GM19372 (cell line): ENCODE data around the gene CCDC60.

Source experiments
- ATAC-seq: cut with Tn5 transposase; IDR thresholded peaks from one replicate; pipeline ENCODE4 v1.9.1; 2021; ENCODE audit warnings: mild to moderate bottlenecking, low read depth, moderate library complexity; ENCODE audit not compliant: unreplicated experiment

Gene CCDC60

DNA sequence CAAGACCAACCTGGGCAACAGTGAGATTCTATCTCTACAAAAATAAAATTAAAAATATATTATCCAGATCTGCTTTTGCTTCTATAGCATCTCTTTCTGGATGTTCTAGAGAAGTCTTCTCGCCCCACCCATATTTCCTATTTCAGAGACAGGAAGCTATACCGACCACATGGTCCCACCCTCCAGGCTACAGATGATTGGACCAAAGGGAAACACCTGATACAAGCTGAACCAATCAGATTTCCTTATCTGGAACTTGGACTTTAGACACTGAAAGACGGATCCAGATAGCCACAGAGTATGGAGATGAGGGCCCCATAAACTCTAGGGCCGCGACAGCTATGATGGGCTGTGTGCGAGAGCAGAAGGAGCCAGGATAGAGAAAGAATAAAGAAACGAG is 48.7 kb downstream of the CCDC60 start:
- no peak for ATAC-seq

DNA sequence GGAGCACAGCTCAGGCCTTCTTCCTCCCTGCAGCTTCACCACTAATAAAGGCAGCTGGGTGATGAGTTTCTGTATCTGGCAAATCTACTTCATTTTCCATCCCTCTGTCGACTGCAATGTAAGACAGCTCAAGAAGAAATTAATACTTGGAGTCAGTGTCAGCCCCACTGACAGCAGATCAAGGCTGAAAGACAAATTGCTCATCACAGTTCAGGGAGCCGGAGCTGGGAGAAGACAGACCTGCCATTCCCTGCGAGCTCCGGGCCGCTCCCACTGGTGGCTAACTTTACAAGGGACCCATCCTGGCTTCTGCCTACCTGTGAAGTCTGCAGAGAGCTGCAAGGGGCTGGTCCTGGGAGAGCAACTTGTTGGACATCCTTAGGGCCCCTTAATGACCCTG is 49.8 kb downstream of the CCDC60 start:
- ATAC-seq: no peak

DNA sequence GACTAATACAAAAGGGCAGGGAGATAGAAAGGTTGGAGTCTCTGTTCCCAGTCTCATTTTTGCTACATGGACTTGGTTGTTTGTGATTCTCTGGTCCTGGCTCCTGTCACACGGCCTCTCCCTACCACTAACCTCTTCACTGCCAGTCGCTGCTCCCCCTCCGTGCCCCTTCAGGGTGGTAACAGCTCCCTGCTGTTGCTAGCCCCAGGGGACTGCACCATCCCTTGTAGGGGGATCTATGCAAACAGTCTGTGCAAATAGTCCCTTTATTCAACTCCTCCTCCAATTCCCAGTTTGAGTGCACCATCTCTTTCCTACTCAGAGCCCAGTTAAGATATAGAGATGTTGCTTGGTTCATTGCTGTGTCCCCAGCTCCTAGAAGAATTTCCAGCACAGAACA is 51.1 kb downstream of the CCDC60 start:
- ATAC-seq: no peak

DNA sequence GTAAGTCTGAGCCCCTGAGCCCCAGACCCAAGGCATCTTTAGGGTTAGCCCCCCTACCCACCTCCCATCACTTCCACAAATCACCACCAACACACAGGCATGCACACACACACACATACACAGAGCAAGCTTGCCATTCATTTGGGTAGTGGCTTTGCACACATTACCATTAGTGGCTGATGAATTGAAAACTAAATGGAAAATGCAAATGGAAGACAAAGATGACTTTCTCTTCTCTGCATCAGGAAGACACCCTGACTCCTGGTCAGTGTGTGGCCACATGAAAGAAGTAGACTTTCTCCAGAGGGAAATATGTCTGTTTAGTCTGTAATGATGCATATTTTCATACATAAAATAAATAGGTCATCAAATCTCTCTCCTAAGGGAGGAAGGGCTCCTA is 55.2 kb downstream of the CCDC60 start:
- no peak for ATAC-seq

DNA sequence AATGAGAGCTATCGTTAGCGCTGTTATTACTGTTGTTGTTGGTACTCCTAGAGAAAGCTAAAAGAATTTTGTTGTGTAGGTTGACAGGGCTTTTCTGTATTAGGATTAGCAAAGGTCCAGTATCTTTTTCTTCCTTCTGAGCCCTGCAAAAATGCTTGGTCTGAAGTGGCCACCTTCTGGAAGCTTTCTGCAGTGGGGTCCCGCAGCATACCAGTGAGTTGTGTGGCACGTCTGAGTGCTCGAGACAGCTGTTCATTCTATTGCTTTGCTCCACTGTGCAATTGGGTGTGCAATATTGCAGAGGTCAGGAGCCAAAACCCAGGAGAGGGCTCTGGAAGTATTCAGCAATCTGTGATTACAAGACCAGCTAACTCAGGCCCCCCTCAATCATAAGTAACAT is 57.1 kb downstream of the CCDC60 start:
- ATAC-seq: no peak

DNA sequence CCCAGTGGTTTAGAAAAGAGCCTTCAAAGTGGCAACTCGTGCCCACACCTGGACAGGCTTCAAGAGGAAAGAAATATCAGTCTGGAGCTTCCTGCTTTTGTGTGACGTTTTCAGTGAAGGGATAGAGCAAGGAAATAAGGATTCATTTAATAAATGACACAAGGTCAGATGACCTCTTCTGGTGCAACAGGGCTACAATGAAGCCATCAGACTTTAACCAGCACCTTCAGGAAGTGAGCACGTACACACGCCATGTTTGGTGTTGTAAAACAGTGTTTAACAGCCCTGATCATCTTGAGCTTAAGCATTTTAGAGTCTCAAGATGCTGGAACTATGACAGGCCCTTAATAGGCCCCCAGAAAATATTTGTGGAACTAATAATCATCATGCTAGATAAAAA is 59.1 kb downstream of the CCDC60 start:
- no peak for ATAC-seq

DNA sequence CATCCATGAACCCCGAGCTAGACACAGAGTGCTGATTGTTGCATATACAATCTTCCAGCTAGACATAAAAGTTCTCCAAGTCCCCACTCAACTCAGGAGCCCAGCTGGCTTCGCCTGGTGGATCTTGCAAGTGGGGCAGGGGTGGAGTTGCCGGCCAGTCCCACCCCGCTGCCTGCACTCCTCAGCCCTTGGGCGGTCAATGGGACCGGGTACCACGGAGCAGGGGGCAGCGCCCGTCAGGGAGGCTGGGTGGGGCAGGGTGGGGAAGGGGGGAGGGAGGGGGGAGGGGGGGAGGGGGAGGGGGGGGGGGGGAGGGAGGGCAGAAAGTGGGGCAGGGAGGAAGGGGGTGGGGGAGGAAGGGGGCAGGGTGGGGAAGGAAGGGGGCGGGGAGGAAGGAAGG is 63.0 kb downstream of the CCDC60 start:
- no peak for ATAC-seq

DNA sequence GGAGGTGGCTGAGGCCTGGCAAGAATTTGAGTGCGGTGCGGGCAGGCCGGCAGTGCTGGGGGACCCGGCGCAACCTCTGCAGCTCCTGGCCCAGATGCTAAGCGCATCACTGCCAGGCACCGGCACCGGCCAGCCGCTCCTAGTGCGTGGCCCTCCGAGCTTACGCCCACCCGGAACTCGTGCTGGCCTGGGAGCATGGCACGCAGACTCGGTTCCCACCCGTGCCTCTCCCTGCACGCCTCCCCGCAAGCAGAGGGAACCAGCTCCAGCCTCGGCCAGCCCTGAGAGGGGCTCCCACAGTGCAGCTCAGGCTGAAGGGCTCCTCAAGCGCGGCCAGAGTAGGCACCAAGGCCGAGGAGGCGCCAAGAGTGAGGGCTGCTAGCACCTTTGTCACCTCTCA is 63.7 kb downstream of the CCDC60 start:
- ATAC-seq: no peak

DNA sequence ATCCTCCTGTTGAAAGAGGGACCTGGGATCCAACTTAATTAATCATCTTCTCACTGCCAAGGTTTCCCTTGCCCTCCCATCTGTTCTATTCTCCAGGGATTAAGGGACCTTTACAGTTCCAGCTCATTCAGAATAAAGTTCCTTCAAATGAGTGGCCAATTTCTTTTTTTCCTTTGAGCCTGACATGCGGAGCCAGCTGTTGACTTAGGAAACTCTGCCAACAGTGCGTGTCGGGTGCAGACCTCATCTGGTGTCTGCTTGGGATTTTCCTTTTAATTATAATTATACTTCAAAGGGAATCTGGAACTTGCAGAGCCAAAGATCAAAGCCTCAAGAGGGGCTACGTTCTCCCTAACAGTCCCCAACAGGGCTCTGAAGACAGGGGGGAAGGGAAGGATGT is 64.8 kb downstream of the CCDC60 start:
- ATAC-seq: no peak

DNA sequence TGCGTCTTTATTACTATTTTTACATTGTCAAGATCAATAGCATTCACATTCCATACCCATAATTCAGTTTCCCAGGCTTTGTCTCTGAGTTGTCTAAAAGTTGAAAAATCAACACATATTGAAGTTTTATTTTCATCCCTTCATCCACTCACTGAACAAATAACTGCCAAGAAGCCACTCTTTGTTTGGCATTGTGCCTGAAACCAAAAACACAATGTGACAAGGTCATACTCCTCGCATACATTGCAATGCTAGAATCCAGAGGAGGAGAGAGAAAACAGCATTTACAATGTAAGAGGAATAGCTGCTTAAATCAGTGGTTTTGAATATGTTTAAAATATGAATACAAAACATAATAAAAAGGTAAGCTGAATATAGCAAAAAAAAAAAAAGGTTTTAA is 71.8 kb downstream of the CCDC60 start:
- ATAC-seq: no peak

DNA sequence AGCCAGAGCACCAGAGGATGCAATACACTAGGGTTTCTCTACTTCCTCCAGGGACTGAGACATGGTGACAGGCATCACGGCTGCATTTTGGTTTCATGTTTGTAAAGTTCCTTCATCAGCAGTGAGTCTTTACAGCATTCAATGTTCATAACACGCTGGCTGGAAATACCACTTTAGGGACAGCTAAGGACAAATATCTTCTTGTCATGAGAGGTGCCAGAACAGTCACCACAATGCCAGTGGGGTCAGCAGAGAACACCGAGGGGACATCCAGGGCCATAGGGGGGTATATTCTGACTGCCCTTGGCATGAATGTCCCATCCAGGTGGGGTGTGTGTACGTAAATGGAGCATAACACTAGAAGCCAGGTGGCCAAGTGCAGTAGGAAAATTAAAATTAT is 72.3 kb downstream of the CCDC60 start:
- no peak for ATAC-seq

DNA sequence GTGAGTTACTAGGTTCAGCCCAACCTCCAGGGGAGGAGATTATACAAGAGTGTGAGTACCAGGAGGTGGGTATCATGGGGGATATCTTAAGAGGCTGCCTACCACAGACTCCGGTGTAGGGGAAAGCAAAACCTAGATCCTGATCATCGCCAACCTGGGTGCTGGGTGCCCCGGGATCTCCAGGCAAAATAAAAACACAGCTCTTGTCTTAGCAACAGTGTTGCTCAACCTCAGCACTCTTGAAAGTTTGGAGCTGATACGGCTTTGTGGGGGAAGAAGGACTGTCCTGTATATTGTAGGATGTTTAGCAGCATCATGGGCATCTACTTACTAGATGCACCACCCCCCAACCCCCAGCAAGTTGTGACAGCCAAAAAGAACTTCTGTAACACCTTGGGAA is 74.5 kb downstream of the CCDC60 start:
- no peak for ATAC-seq

DNA sequence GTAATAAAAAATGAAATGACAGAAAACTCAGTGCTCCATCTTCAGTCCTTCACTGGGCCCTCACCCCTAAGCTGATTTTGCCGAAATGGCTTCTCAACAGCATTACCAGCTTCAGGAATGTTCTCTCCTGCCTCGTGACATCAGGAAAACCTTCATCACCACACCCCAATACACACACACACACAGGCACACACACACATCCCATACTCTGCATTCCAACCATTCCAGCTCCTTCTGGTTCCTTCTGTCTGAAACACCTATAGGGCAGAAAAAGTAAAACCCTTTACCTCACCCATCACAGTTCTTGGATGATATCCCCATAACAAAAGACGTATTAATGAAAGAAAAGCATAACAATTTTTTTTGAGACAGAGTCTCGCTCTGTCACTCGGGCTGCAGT is 75.9 kb downstream of the CCDC60 start:
- ATAC-seq: no peak

DNA sequence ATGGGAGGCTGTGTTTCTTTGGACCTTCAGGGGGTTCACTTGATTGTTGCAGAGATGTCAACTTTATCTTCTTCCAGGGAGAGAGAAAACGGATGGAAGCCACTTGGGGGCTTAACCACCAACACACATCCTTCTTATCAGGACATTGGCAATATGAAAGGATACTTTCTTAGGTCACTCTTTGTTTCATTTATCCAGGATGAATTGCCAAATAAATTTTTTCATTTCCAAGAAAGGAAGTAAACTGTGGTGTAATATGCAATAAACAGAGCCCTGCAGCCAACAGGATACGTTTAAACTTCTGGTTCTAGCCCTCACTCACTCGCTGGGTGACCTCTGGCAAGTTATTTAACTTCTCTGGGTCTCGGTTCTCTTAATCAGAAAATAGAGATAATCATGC is 77.8 kb downstream of the CCDC60 start:
- ATAC-seq: no peak

DNA sequence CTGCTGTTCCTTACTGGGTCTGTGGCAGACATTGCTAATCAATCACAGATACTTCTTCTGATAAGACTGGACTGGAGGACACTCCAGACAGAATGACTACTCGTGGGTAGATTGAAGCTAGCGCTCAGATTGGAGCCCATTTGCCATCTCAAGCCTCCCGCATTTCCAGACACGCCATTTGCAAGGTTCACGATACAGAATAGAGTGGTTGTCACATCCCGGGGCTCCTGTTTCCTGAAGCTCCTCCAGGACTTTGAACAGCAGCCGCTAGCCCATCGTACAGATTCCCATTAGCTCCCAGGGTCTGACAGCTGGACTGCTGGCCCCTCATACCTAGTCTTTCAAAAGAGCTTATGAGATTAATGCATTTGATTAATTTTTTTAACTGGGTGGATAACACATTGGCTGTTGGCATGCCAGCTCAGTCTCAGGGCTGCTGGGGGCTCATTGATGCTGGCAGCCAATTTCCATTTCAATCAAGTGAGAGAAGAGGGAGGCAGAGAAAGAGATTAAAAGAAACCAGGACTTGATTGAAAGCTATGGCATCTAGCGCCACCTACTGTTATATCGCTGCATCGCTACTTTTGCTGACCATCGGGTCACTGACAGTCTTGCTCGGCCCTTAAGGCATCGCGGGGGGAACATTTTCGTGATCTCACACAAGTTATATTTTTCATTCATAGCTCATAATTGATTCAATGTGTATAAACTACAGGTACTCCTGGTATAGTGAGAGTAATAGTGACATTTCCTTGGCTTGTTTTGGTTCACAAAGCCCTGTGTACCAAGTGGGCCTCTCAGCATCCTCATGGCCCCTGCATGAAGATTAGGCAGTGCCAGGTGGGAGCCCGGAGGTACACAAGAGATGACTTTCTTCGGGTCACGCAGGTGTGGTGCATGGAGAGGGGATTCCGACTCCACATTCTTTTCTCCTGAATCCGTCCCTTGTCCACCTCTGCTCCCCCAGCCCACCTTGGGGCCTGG is 78.6 kb downstream of the CCDC60 start:
- ATAC-seq: no peak

DNA sequence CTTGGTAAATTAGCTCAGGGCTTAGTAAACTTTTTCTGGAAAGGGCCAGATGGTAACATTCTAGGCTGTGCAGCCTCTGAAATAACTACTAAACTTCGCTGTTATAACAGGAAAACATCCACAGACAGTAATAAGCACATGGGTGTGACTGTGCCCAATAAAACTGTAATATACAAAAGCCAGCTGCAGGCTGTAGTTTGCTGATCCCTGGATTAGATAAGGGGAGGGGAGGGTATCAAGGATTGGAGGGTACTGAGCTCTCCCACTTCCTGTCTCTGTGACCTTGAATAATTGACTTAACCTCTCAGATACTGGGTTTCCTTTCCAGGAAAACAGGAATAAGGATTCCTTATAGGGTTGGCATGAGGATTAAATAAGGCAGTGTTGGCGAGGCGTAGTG is 81.2 kb downstream of the CCDC60 start:
- ATAC-seq: no peak

DNA sequence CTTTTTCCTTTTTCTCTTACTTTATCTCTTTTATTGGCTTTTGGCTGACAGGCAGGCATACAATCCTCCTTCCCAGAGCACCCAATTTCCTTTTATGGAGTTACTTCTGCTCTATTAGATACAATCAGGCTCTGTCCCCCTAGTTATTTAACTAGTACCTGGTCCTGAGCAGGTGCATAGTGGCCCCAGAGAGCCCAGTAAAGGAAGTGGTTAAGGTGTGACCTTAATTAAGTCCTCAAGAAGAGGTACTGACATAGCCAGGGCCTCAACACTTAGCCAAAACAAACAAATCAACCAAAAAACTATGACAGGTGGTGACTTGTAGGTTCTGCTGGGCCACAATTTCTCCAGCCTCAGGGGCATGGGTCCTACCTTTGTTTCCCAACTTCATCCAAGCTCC is 82.9 kb downstream of the CCDC60 start:
- no peak for ATAC-seq

DNA sequence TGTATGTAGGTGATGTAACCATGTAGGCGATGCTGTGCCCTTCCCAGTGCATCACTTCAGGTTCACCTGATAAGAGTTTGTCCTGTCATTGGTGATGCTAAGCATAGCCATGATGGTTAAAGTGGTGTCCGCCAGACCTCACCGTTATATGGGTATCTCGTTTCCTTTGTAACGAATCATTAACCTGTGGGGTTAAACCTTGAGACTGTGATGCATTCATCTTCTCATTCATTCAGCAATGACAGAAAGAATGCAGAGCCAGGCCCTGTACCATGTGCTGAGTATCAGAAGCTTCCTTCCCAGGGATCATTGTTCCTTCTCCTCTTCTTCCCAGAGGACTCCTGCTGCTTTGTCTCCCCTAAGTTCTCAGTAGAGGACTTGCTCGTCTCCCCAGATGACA is 84.9 kb downstream of the CCDC60 start:
- ATAC-seq: no peak

DNA sequence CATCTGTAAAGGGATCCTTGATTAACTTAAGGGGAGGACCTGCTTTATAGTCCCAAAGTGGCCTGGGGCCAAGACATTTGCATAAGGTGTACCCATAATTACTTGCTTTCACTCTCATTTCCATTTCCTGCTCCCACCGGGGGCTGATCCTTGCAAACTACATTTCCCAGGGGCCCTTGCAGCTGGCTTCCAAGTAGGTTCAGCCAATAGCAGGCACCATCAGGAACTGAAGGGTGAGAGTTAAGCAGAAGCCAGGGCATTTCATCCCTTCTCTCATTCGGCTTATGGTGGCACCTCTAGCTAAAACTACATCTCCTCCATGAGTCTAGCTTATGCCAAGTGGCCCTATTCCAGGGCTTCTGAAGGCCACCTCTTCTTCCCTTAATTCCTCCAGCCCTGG is 88.8 kb downstream of the CCDC60 start:
- no peak for ATAC-seq

DNA sequence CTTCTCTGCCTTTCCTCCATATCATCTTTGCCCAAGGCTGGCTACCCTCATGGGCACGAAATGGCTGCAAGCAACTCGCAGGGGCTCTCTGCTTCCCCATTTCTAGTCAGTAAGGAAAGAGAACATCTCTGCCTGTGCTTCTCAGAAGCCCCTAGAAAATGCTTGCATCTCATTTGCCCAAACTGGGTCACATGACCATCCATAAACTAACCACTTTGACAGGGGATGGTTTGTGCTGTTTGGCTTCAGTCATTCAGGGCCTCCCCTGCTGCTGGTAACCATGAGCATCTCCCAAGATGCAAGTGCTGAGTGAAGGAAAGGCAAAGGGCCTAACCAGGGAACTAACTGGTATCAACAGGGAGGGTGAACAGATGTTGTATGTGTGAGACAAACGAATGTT is 91.1 kb downstream of the CCDC60 start:
- no peak for ATAC-seq

DNA sequence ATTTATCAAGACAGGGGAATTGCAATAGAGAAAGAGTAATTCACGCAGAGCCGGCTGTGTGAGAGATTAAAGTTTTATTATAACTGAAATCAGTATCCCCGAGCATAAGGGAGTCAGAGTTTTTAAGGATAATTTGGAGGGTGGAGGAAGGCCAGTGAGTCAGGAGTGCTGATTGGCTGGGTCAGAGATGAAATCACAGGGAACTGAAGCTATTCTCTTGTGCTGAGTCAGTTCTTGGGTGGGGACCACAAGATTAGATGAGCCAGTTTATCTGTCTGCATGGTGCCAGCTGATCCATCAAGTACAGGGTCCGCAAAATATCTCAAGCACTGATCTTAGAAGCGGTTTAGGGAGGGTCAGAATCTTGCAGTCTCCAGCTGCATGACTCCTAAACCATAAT is 96.6 kb downstream of the CCDC60 start:
- ATAC-seq: no peak

DNA sequence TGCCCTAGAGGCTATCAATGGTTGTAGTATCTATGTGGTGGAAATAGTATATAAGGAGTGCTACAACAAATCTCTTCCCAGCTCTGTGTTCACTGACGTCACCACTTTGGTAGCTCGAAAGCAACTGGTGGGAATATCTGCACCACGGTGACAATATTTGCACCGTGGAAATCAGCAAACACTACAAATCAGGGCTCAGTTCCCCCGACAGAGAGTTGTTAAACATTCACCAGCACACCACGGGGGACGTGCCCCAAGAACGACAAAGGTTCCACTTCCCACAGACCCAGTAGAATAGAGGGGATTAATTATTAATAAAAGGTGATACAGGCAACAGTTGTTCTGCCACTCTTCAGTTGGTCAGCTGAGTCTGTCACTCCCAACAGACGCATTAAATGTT is 98.4 kb downstream of the CCDC60 start:
- no peak for ATAC-seq
